Adrenal gland (tissue), 5 donors: ENCODE measurements around the gene MKRN2.

Experiments
- POLR2A ChIP-seq, 2 donors: fragments of 450-650 bp; IDR thresholded peaks; one replicate each; pipeline ENCODE4 v1.6.1; 2017; ENCODE audit warnings: antibody characterized with exemption in 2 of 2, mild to moderate bottlenecking in 2 of 2, moderate library complexity in 1 of 2
- TF ChIP-seq, protein P1 (sequence below), 6 experiments: fragments of 450-650 bp in 4 of 6; fragments of 200-600 bp in 2 of 6; sonication (generic) in 1 of 6; IDR thresholded peaks; 1 replicate in 5 of 6; 2 replicates in 1 of 6; pipeline versions ENCODE4 v1.5.1 to v1.8.0; 2016 to 2021; ENCODE audit warnings: antibody characterized with exemption in 6 of 6, mild to moderate bottlenecking in 2 of 6, moderate library complexity in 1 of 6
- donor health status: DM: no; HTN: no; CAD: no.

DNA sequence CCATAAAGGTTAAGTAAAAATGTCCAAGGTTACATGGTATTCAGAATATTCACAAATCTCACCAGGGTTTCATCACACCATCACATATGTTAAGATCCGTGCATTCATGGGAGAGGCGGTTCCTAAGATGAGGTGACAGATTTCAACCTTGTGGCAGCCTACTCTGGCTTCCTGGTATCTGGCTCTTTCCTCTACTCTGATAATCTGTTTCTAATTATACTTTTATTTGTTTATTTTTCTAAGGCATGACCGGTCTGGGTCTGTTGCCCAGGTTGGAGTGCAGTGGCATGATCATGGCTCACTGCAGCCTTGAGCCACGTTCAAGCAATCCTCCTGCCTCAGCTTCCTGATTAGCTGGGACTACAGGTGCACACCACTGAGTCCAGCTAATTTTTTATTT is 72.7 kb downstream of the MKRN2 start:
- TF ChIP-seq, protein P1, sequence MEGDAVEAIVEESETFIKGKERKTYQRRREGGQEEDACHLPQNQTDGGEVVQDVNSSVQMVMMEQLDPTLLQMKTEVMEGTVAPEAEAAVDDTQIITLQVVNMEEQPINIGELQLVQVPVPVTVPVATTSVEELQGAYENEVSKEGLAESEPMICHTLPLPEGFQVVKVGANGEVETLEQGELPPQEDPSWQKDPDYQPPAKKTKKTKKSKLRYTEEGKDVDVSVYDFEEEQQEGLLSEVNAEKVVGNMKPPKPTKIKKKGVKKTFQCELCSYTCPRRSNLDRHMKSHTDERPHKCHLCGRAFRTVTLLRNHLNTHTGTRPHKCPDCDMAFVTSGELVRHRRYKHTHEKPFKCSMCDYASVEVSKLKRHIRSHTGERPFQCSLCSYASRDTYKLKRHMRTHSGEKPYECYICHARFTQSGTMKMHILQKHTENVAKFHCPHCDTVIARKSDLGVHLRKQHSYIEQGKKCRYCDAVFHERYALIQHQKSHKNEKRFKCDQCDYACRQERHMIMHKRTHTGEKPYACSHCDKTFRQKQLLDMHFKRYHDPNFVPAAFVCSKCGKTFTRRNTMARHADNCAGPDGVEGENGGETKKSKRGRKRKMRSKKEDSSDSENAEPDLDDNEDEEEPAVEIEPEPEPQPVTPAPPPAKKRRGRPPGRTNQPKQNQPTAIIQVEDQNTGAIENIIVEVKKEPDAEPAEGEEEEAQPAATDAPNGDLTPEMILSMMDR (IDR thresholded peaks at IDR 0.05): no peak
- no peak for TF ChIP-seq POLR2A (IDR thresholded peaks at IDR 0.05)
